Hematopoietic multipotent progenitor cell treated with erythropoietin and hydrocortisone succinate and interleukin-3 and kit ligand, for 17 days (in vitro differentiated cells): Measurements from ENCODE around the gene ACSM2B.
A peak's percentile ranks its signal among the peaks of the same experiment; 100 is the strongest.
"Not testable (repeated sequence)": the region's sequence is repeated elsewhere in the genome, so short reads cannot be mapped to it uniquely, and the experiment has no call there.

ENCODE experiments used
- DNase-seq: peaks from one replicate; pipeline ENCODE4 v3.0.0-alpha.2; 2015; ENCODE audit warnings: low spot score

Gene ACSM2B

DNA sequence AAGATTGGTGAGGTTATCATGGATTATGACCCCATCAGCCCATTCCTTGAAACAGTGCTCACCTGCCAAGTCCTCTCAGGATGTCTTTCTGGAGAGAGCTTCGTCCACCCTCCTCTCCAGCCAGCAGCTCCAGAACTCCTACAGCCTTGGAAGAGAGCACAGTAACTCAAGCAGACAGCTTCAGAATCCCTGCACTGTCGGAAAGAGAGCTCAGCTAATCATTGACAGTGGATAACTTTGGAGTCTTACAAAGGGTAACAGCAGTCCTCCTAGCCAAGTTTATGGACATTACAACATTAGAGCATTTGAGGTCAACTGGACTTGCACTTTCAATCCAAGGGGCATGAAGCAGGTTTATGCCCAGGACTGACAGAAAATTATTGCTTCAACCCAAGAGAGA lies at the start of gene ACSM2B:
ACSM2B (minus strand) TSS at position 223 of the 400 bp plus-strand sequence. CDS start 11,522 bp downstream, outside the sequence.
- DNase-seq = not testable (repeated sequence)

GRCh38 chr16:20624882-20625807 lies 49.0 kb upstream of the ACSM2B start:
- no peak for DNase-seq

DNA sequence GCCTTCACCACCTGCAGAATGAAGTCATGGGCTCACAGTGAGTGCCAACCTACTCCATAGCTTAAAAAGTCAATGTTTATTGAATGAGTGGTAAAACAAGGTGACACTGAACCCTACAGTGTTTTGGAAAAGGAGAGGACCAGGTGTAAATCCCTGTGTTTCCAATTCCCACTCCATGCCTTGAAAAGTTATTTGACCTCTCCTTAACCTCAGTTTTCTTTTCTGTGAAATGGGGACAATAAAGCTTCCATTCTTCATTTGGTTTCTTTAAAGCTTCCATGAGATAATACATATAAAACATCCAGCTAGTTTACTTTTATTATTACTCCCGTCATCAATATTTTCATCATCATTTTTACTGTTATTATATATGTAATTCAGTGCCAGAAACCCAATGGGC lies 48.0 kb upstream of the ACSM2B start:
- DNase-seq = no peak

DNA sequence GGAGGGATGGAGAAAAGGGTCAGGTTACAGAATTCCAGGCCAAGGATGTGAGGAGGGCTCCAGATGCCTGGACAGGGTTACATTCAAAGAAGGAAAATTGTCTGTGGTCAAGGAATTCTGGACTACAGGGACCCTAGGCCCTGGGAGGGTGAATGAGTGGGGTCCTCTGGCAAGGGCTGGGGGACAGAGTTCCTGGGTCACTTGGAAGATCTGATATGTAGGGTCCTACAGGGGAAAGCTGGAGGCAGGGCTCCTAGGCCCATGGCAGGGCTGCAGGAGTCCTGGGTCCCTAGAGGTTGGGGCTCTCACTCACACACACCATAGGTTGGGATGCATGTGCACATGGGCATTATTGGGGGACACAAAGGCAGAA lies 46.3 kb upstream of the ACSM2B start:
- DNase-seq = no peak

DNA sequence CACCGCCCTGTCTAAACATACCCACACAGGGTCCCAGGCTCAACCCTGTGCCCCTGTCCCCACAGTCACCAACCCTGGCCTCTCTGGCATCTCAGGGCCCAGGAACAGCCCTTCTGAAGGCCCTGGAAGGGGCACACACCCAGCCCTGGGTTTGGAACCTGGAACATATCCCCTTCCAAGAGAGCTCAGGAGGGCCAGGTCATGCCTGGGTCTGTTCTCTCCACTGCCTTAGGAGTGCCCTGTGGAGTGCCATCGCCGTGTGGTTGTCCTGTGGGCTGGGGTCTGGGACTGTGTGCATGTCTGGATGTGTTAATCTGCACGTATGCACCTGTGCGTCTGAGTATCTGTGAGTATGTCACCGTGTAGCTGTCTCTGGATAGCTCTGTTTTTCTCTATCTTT lies 45.2 kb upstream of the ACSM2B start:
- DNase-seq = no peak

DNA sequence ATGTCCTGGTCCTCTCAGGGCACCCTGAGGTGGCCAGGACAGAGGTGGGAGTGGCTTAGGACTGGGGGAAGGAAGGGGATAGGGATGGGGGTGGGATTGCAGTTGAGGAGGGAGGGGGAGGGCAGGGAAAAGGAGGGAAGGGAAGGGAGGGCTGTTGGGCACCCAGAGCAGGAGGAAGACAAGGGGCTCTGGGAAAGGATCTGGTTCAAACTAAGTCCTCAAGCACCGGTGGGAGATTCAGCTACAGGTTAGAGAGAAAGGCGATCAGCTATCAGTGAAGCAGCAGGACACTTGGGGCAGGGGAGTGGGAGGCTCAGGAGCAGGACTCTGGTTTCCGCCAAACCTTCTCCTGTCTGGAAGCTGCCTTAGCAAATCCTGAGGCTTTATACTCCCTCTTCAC lies 44.6 kb upstream of the ACSM2B start:
- DNase-seq = no peak

GRCh38 chr16:20620003-20620402 lies 43.8 kb upstream of the ACSM2B start:
- DNase-seq = no peak

DNA sequence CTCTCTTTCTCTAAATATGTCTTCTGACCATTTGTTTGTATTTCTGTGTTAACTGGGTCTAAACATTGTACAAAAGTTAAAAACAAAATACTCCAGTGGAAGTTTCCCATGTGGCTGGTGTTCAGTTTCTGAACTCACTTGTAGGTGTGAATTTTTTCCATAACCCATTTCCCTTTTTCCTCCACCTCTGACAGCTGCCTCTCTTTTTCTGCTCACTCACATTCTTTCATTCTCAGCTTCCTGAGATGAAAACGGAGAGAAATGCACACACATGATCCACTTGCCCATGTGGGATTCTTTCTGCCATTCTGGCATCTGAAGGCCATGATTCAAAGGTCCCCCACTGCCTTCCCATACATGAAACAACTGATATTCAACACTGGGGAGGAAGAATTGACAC lies 41.1 kb upstream of the ACSM2B start:
- no peak for DNase-seq

DNA sequence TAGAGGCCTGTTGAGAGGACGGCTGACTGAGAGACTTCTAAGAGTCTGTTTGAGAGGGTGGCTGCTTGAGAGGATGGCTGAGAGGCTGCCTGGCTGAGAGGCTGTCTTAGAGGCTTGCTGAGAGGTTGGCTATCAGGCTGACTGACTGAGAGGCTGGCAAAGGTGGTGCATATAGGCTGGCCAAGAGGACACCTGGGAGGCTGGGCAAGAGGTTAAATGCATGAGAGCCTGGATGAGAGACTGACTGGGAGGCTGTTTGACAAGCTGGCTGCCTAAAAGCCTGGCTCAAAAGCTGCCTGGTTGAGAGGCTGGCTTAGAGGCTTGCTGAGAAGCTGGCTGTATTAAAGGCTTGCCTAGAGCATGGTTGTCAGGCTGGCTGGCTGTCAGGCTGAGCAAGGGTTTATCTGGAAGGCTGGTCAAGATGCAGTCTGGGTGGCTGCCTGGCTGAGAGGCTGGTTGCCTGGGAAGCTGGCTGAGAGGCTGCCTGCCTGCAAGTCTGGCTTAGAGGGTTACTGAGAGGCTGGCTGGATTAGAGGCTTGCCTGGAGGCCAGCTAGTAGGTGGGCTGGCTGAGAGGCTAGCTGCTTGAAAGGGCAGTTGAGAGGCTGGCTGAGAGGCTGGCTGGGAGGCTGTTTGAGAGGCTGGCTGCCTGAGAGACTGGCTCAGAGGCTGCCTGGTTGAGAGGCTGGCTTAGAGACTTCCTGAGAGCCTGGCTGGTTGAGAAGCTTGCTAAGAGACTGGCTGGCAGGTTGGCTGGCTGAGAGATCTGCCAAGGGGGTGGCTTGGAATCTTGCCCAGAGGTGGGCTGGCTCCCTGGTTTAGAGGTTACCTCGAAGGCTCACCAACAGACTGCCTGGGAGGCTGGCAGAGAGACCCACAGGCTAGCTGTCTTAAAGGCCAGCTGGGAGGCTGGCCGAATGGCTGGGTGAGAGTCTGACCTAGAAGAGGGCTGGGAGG lies 38.3 kb upstream of the ACSM2B start:
- DNase-seq = no peak

DNA sequence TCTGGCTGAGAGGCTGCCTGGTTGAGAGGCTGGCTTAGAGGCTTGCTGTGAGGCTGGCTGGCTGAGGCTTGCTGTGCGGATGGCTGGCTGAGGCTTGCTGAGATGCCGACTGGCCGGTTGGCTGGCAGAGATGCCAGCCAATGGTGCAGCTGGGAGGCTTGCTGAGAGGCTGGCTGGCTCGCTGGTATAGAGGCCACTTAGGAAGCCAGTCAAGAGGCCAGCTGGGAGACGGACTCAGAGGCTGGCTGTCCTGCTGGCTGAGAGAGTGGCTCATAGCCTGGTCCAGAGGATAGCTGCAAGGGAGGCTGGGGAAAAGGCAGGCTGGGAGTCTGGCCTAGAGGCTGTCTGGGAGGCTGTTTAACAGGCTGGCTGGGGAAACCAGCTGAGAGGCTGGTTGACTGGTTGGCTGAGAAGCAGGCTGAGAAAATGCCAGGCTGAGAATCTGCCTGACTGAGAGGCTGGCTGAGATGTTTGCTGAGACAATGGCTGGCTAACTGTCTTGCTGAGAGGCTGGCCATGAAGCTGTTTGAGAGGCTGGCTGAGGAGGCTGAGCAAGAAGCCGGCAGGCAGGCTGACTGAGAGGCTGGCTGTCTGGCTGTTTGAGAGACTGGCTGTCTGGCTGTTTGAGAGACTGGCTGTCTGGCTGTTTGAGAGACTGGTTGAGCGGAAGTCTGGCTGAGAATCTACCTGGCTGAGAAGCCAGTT lies 37.5 kb upstream of the ACSM2B start:
- DNase-seq = no peak

GRCh38 chr16:20612551-20613480 lies 36.6 kb upstream of the ACSM2B start:
- no peak for DNase-seq

DNA sequence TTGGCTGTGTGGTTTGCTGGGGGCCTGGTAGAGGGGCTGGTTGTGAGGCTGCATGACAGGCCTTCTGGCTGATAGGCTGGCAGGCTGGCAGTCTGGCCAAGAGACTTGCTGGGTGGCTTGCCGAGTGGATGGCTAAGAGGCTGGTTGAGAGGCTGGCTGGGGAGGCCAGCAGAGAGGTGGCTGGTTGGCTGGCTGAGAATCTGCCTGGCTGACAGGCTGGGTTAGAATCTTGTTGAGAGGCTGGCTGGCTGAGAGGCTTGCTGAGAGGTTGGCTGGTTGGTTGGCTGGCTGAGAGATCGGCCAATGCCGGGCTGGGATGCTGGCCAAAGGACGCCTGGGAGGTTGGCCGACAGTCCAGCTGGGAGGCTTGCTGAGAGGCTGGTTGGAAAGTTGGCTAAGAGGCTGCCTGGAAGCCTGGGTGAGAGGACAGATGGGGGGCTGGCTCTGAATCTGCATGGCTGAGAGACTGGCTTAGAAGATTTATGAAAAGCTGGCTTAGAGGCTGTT lies 35.9 kb upstream of the ACSM2B start:
- no peak for DNase-seq

DNA sequence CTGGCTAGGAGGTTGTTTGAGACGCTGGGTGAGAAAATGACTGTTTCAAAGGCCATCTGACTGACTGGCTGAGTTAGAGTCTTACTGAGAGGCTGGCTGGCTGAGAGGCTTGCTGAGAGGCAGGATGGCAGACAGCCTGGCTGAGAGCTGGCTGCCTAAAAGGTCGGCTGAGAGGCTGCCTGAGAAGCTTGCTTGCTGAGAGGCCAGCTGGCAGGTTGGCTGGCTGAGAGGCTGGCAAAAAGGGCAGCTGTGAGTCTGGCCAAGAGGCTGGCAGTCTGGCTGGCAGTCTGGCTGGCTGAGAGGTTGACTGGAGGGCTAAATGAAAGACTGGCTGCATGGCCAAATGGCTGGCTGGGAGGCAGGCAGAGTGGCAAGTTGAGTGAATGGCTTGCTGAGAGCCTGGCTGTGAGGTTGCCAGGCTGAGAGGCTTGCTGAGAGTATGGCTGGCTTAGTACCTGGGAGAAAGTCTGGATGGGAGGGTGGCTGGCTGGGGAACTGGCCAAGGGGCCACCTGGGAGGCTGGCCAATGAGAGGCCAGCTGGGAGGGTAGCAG lies 35.3 kb upstream of the ACSM2B start:
- DNase-seq = no peak

DNA sequence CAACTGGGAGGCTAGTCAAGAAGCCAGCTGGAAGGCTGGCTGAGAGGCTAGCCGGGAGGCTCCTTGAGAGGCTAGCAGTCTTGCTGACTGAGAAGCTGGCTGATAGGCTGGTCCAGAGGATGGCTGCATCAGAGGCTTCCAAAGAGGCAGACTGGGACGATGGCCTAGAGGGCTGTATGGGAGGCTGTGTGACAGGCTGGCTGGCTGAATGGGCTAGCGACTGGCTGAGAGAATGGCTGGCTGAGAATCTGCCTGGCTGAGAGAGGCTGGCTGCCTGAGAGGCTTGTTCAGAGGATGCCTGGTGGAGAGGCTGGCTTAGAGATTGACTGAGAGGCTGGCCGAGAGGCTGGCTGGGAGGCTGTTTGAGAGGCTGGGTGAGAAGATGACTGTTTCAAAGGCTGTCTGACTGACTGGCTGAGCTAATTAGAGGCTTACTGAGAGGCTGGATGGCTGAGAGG lies 34.8 kb upstream of the ACSM2B start:
- no peak for DNase-seq

- no peak for DNase-seq
These were observed 34.2 kb upstream of the ACSM2B start for GRCh38 chr16:20610211-20610891.

DNA sequence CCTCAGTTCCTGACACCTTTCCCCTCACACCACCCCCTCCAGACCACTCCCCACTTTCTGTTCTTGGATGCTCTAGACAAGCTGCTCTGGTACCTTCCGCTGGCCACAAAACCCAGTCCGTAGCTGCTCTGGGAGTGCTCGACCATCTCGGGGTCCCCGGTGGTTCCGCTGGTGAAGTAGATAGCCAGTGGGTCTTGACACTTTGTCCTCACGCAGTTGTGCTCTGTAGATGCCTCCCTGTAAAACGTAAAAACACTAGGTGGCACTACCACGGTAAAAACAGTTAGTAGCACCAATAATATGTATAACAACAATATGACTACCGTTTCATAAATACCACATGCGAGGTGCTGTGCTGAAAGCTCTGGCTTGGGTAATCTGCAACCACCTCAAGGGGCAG lies 26.0 kb upstream of the ACSM2B start:
- DNase-seq = peak; percentile 8

GRCh38 chr16:20599475-20599874 lies 23.3 kb upstream of the ACSM2B start:
- DNase-seq = not testable (repeated sequence)

- no peak for DNase-seq
These were observed 22.8 kb upstream of the ACSM2B start for GRCh38 chr16:20598832-20599469.

DNA sequence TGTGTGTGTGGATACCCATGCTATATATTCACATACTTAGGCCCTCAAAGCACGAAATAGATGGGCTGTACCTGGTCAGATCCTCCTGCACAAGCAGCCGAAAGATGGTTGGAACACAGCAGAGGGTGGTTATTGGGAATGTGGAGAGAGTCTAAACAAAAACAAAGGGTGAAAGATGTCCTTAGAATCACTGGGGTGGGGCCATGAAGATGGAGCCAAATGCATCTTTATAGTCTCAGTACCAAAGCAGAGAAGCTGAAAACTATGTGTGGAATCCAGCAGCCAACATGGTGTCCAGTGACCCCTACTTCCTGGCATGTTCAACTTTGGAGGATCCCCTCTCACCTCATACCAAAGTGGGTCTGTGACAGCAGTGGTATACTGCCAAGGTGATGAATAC lies 19.5 kb upstream of the ACSM2B start:
- DNase-seq = not testable (repeated sequence)
